GM10248 (cell line): ENCODE results near the gene GMPR2.

ENCODE experiments used
- CTCF ChIA-PET: fragments of 300-600 bp; sonication (Branson Sonifier 250); formaldehyde crosslinking; extraction: SDS; loops from one replicate; lab custom pipeline; 2021; ENCODE audit warnings: antibody characterized with exemption; lab: Yijun Ruan, JAX
- POLR2A ChIA-PET: fragments of 350-650 bp; sonication (Branson Sonifier 250); formaldehyde crosslinking; extraction: SDS; loops from one replicate; lab custom pipeline; 2020; ENCODE audit warnings: antibody characterized with exemption; lab: Yijun Ruan, JAX
- DNase-seq: peaks from one replicate; pipeline ENCODE4 v3.0.0; 2012; ENCODE audit errors: extremely low spot score
- TF ChIP-seq, protein P1 (sequence below): IDR thresholded peaks from 2 replicates; pipeline ENCODE4 v1.5.1; 2012; ENCODE audit warnings: mild to moderate bottlenecking, low read depth; ENCODE audit errors: extremely low read depth, missing control alignments, control extremely low read depth

Gene GMPR2

DNA sequence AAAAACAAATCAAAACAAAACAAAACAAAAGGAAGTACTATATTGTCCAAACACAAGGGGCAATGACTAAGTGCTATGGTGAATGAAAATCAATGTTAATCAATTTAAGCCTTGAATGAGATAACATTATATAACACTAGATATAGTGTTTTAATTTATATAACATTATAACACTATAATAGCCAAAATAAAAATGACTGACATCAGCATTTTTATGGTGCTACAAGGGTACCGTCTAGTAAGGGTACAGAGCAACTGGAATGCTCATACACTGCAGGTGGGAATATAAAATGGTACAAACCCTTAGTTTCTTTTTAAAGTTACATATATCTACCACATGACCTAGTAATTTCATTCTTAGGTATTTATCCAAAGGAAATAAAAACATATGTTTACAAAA, 6.3 kb upstream of the GMPR2 start:
- POLR2A ChIA-PET: no interaction called here

DNA sequence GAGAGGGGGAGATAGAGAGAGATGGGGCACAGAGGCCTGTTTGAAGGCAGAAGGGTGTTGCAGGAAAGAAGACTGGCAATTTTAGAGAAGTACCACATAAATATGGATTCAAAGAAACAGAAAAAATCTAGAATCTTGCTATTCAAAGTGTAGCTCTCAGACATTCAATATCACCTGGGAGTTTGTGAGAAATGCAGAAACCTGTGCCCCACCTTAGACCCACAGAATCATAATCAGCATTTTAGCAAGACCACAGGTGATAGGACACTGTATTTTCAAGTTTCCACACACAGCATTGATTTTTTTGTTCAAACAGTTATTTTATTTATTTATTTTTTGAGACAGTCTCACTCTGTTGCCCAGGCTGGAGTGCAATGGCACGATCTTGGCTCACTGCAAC, 3.8 kb upstream of the GMPR2 start:
- TF ChIP-seq, protein P1, sequence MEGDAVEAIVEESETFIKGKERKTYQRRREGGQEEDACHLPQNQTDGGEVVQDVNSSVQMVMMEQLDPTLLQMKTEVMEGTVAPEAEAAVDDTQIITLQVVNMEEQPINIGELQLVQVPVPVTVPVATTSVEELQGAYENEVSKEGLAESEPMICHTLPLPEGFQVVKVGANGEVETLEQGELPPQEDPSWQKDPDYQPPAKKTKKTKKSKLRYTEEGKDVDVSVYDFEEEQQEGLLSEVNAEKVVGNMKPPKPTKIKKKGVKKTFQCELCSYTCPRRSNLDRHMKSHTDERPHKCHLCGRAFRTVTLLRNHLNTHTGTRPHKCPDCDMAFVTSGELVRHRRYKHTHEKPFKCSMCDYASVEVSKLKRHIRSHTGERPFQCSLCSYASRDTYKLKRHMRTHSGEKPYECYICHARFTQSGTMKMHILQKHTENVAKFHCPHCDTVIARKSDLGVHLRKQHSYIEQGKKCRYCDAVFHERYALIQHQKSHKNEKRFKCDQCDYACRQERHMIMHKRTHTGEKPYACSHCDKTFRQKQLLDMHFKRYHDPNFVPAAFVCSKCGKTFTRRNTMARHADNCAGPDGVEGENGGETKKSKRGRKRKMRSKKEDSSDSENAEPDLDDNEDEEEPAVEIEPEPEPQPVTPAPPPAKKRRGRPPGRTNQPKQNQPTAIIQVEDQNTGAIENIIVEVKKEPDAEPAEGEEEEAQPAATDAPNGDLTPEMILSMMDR: no peak
- no peak for DNase-seq
- ChIA-PET CTCF (interaction anchor here (1.2 to 2.7 kb wide), 8 partner anchors 9 to 72 kb away, joined by 3 to 22 read pairs (median 5); partner anchors contain the start of genes IRF9, MDP1 and TINF2), POLR2A (interaction anchor here (0.6 kb wide), 2 partner anchors 14 to 64 kb away, joined by 4 read pairs; no protein-coding TSS in a partner anchor)

More for the DNA sequence above, 6.3 kb upstream of the GMPR2 start:
- no peak for DNase-seq
- CTCF ChIA-PET: interaction anchor here (1.1 to 2.7 kb wide), 4 partner anchors 11 to 70 kb away, joined by 4 to 22 read pairs (median 14); partner anchors contain the start of genes MDP1 and TINF2
- TF ChIP-seq, protein P1: no peak

DNA sequence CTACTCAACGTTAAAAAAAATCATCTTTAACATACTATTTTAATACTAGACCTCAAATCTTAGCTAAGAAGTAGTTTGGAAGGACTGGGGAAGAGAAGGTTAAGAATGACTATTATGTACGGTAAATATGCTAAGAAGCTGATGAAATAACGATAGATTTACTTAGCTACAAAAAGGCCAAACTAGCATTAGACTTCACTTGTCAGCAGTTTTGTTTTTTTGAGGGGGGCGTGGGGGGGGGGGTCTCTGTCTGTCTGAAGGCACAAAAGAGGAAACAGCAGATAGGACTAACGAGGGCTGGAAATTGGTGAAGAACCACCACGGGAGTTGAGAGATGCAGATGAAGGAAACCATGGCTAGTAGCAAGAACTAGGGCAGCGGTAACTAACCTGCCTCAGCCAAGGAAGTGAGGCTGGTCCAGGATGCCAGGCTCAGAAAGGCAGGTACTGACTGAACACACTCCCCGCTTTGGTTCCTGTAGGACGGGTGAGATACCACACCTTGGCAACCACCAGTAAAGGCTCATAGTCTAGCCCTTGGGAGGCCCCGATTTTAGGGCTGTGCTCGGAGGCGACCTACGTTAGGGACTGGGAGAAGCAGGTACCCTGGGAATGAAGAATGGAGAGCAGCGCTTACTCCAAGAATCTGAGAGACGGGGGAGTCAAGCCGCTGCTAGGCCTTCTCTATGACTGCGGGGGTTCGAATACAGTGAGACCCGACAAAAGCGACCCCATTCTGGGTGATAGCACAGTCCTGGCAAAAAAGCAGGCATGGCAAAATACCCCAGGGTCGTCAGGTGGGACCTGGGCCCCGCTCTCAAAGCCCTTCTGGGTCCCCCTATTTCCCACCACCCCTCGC, 1.2 kb upstream of the GMPR2 start:
- ChIA-PET POLR2A (interaction anchor here (0.9 kb wide), 1 partner anchor 36 kb away, joined by 5 read pairs; the partner anchor contains the start of gene TM9SF1), CTCF (interaction anchor here (1.0 to 2.1 kb wide), 6 partner anchors 11 to 76 kb away, joined by 3 to 10 read pairs (median 4); partner anchors contain the start of genes CHMP4A, CIDEB, IRF9 and MDP1)
- no peak for DNase-seq
- TF ChIP-seq, protein P1: no peak

DNA sequence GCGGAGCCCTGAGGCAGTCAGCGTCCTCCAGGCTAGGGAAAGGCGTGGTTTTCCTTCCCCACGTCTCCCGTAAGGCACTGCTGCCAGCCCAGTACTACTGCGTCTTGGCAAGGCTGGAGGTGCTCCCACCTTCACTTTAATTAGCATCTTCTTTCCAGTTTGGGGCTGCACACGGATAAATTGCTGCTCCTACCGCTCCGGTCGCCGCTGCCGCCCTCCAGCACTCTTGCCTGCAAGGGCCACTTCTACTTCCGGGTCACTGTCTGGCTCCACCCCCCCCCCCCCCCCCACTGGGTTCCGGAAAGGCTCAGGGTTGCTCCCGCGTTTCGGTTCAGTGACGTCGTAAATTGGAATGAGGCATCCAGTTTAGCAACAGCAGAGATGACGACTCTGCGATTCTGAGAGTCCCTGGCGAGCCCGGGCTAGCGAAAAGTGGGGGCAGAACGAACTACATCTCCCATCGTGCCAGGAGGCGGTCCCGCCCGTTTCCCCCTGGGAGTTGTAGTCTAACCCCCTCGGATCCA, 546 bp upstream of the GMPR2 start, which contains the start of gene NEDD8:
NEDD8 (minus strand) TSS at position 247 of the 524 bp plus-strand sequence; CDS start at position 147, 100 bp downstream.
- DNase-seq: peak; percentile 89
- ChIA-PET CTCF (interaction anchor here (0.9 to 7.5 kb wide), 3 partner anchors 10 to 75 kb away, joined by 4 to 56 read pairs (median 15); partner anchors contain the start of genes DHRS1, NOP9 and TINF2), POLR2A (interaction anchor here (1.2 kb wide), 1 partner anchor 10 kb away, joined by 4 read pairs; the partner anchor contains the start of gene TINF2)
- TF ChIP-seq, protein P1: no peak

DNA sequence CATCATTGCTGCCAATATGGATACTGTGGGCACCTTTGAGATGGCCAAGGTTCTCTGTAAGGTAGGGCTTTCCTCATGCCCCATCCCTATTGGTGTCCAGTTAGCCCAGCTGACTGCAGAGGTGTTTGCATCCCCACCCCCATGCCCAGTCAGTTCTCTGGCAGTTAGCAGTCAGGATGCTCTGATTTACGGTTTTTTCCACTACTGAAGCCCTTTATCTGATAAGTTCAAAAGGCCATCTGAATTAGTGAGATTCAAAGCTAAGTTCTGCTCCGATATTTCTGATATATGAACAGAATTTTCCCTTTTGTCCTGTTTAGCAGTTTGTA, 773 bp downstream of the GMPR2 start:
- no peak for DNase-seq
- ChIA-PET POLR2A (interaction anchor here (1.2 kb wide), 1 partner anchor 9 kb away, joined by 4 read pairs; the partner anchor contains the start of gene TINF2), CTCF (interaction anchor here (0.8 to 7.5 kb wide), 5 partner anchors 8 to 74 kb away, joined by 3 to 56 read pairs (median 15); partner anchors contain the start of genes CIDEB, DHRS1, MDP1 and NOP9)
- TF ChIP-seq, protein P1: no peak
